Progenitor cell of endocrine pancreas (in vitro differentiated cells): ENCODE results near the gene PLCB2. TPM values are rescaled to one million over a fixed set of nuclear protein-coding genes. Genes with fewer than 3 reads are reported as not detected.

Experiments used
- DNase-seq: peaks from one replicate; pipeline ENCODE4 v3.0.0; 2021; ENCODE audit warnings: low spot score; ENCODE audit not compliant: unreplicated experiment
- H3K27ac Mint-ChIP-seq: 2 replicates; pipeline ENCODE4 v1.8.0; 2021; ENCODE audit warnings: mild to moderate bottlenecking, moderate library complexity, mixed read lengths
- H3K27me3 Mint-ChIP-seq: 2 replicates; pipeline ENCODE4 v1.8.0; 2021; ENCODE audit warnings: mixed read lengths
- H3K36me3 Mint-ChIP-seq: 2 replicates; pipeline ENCODE4 v1.8.0; 2022; ENCODE audit warnings: mixed read lengths; ENCODE audit not compliant: insufficient read depth
- H3K4me1 Mint-ChIP-seq: 2 replicates; pipeline ENCODE4 v1.8.0; 2021; ENCODE audit warnings: low read depth, mixed read lengths
- H3K4me3 Mint-ChIP-seq: 2 replicates; pipeline ENCODE4 v1.8.0; 2021; ENCODE audit warnings: low read depth, mild to moderate bottlenecking, moderate library complexity, mixed read lengths
- H3K9me3 Mint-ChIP-seq: 2 replicates; pipeline ENCODE4 v1.8.0; 2021; ENCODE audit warnings: low read depth, mixed read lengths
- CTCF ChIP-seq: fragments of 200-600 bp; sonication (generic); IDR thresholded peaks from one replicate; pipeline ENCODE4 v1.5.0; 2021; ENCODE audit warnings: antibody characterized with exemption, mild to moderate bottlenecking; ENCODE audit not compliant: unreplicated experiment
- total RNA-seq: library from RNA; stranded (reverse); gene quantifications from 2 replicates; pipeline ENCODE4 v1.2.1, GENCODE V29; 2021

PLCB2 gene
- total RNA-seq, 1 donor from 2014 or later, result 2.5 TPM

DNA sequence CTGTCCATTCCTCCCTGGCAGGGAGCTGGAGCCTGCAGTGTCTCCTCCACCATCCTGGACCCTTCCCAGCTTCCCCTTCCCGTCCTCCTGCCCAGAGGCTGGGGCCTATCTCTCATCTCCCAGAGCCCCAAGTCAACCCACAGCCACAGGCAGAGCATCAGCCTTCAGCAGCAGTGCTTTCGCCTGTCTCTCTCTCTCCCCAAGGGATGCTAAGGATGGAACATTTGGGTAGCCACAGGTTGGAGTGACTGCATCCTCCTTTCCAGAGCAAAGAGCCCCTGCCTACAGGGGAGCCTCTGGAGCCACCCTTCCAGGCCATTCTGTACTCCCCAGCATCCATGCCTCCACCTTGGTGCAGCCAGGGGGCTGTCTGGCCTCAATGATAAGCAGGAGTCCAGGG is 4.2 kb downstream of the PLCB2 start:
- TF ChIP-seq CTCF, result no peak
- Mint-ChIP-seq H3K9me3 (peaks cover 3% of the 10 kb centered on the region), H3K4me1 (peaks cover 2% of the 10 kb centered on the region), H3K36me3 (no peaks in the 10 kb centered on the region), H3K4me3 (no peak overlapping the region), H3K27me3 (peaks cover 28% of the 10 kb centered on the region), H3K27ac (no peak overlapping the region)
- DNase-seq, result no peak

DNA sequence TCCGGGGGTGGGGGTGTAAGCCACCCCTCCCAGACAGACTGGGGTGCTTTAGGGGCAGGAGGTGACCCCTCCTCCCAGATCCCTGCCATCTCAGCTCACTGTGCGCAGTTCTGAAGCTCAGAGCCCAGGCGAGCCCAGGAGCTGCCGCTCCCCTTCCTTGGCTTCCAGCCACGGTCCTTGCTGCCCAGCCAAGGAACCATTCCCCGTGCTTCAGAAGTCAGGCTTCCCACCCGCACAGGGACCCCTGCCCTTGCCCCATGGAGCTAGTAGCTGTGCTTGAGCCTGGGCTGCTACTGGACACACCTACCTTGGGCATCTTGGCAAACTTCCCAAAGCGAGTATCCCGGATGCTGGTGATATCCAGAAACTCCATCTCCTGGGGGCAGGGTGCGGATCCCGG is 4.8 kb downstream of the PLCB2 start:
- peaks cover 33% of the 10 kb centered on the region for H3K27me3 Mint-ChIP-seq
- no peaks in the 10 kb centered on the region for H3K36me3 Mint-ChIP-seq
- DNase-seq, result no peak
- peaks cover 2% of the 10 kb centered on the region for H3K4me1 Mint-ChIP-seq
- TF ChIP-seq CTCF, result no peak
- H3K27ac Mint-ChIP-seq, result peak overlapping the region; percentile 20
- no peak overlapping the region for H3K4me3 Mint-ChIP-seq
- peaks cover 3% of the 10 kb centered on the region for H3K9me3 Mint-ChIP-seq

DNA sequence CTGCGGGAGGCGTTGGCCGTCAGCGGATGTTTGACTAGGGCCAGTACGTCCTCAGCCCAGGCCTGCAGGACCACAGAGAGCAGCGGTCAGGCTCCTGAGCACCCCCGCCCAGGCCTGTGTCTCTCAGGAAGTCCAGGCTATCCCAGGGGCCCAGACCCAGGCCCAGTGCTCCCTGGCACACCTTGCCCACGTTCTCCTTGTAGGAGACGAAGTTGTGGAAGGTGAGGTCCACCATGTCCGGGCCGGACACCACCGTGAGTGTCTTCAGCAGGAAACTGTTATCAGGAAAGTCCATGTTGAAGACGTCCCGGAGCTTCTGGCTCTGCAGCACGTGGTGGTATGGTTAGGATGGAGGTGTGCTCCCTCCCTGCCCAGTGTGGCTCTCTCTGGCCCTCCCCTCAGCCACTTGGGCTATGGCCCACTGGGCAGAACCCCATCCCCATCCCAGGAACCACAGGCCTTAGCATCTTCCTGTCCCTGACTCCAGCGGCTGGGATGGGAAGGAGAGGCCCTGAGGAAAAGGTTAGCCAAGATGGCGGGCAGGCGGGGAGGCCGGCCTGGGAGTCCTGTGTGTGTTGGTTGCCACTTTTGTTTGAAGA is 5.3 kb downstream of the PLCB2 start:
- TF ChIP-seq CTCF, result no peak
- Mint-ChIP-seq H3K9me3 (peaks cover 3% of the 10 kb centered on the region), H3K4me3 (no peak overlapping the region), H3K36me3 (no peaks in the 10 kb centered on the region), H3K4me1 (peaks cover 2% of the 10 kb centered on the region), H3K27ac (no peak overlapping the region), H3K27me3 (peaks cover 39% of the 10 kb centered on the region)
- no peak for DNase-seq

DNA sequence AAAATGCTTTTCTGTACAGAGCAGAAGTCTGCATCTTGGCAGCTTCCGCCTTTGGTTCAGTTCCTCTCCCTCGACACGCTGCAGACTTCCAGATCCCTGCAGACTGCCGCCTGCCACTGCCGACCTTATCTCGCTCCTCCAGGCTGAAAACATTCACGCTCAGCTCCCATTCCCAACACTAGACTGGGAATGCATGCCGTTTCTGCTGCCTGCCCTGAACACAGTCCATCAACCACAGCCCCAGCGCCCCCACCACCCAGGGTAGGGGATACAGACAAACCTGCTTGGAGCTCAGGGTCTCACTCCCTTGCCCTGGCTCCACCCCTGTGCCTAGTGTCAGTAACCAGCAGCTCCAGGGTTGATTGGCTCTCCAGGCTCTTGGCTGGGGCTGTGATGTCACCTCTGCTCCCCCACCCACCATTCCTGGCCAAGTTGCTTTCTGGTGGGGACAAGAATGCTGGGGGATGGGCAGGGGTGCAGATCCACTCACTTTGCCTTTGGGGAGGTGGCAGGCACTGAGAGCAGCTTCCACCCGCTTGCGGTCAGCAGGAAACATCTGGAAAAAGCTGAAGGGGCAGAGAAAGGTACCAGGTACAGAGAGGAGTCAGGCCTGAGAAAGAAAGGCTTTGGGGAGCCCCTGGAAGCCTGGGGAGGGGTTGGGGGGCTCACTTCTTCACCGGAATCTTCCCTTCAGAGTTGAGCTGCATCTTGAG is 6.1 kb downstream of the PLCB2 start:
- Mint-ChIP-seq H3K36me3 (no peaks in the 10 kb centered on the region), H3K4me3 (peak overlapping the region; percentile 60), H3K27me3 (peaks cover 44% of the 10 kb centered on the region), H3K4me1 (peaks cover 5% of the 10 kb centered on the region), H3K9me3 (peaks cover 3% of the 10 kb centered on the region), H3K27ac (peak overlapping the region; percentile 11)
- DNase-seq, result no peak
- no peak for TF ChIP-seq CTCF

DNA sequence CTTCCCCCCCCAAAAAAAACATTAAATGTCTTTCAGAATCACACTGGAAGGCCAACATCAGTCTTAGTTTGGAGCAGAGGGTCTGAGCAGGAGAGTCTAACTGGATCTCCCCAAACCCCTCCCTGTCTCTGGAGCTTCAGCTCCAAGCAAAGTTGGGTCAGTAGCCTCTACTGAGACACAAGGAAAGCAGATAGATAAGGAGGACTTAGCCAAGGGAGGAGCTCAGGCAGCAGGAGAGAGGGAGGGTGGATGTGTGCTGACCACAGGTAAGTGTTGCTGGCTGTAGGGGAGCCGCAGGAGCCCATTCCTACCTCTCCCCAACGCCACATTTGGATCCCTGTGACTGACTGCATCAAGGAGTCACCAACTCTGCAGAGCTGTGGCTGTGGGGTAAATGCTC is 7.0 kb downstream of the PLCB2 start:
- peaks cover 3% of the 10 kb centered on the region for H3K9me3 Mint-ChIP-seq
- H3K4me3 Mint-ChIP-seq, result no peak overlapping the region
- peaks cover 49% of the 10 kb centered on the region for H3K27me3 Mint-ChIP-seq
- H3K4me1 Mint-ChIP-seq, result peaks cover 5% of the 10 kb centered on the region
- DNase-seq, result no peak
- H3K36me3 Mint-ChIP-seq, result no peaks in the 10 kb centered on the region
- TF ChIP-seq CTCF, result no peak
- H3K27ac Mint-ChIP-seq, result no peak overlapping the region
